Osteoblast (primary cell): ENCODE measurements around the gene ARHGAP31. TPM values are rescaled to one million over a fixed set of nuclear protein-coding genes. Genes with fewer than 3 reads are reported as not detected.

ENCODE experiments used
- DNase-seq: peaks from one replicate; pipeline ENCODE4 v3.0.0; 2011; ENCODE audit warnings: low spot score, mixed read lengths; ENCODE audit not compliant: insufficient read length; ENCODE audit errors: missing footprints
- H2AFZ ChIP-seq: 2 replicates; pipeline ENCODE4 v1.6.0; 2011; ENCODE audit warnings: mild to moderate bottlenecking, low read length
- H3K27ac ChIP-seq: 2 replicates; pipeline ENCODE4 v1.5.1; 2011; ENCODE audit warnings: mild to moderate bottlenecking, low read depth, low read length, moderate library complexity
- H3K27me3 ChIP-seq: 2 replicates; pipeline ENCODE4 v1.6.0; 2012; ENCODE audit warnings: mild to moderate bottlenecking, control low read depth, inconsistent platforms, low read length, moderate library complexity; ENCODE audit not compliant: insufficient read depth
- H3K36me3 ChIP-seq: 2 replicates; pipeline ENCODE4 v1.5.1; 2011; ENCODE audit warnings: mild to moderate bottlenecking, low read length, control low read depth, moderate library complexity; ENCODE audit not compliant: insufficient read depth
- H3K4me1 ChIP-seq: 2 replicates; pipeline ENCODE4 v1.5.1; 2011; ENCODE audit warnings: mild to moderate bottlenecking, low read length, control low read depth, moderate library complexity; ENCODE audit not compliant: insufficient read depth
- H3K4me2 ChIP-seq: 2 replicates; pipeline ENCODE4 v1.6.0; 2011; ENCODE audit warnings: mild to moderate bottlenecking, low read length; ENCODE audit not compliant: insufficient read depth
- H3K4me3 ChIP-seq: fragments of 200-600 bp; sonication (generic); 3 replicates; pipeline ENCODE4 v1.5.1; 2012; ENCODE audit warnings: mild to moderate bottlenecking, low read length, inconsistent platforms; ENCODE audit not compliant: insufficient read depth
- H3K79me2 ChIP-seq: 2 replicates; pipeline ENCODE4 v1.6.0; 2012; ENCODE audit warnings: mild to moderate bottlenecking, low read length, control low read depth, inconsistent platforms; ENCODE audit not compliant: insufficient read depth
- H3K9me3 ChIP-seq: 2 replicates; pipeline ENCODE4 v1.5.1; 2011; ENCODE audit warnings: low read depth, low read length, control low read depth
- H4K20me1 ChIP-seq: 2 replicates; pipeline ENCODE4 v1.6.0; 2012; ENCODE audit warnings: mild to moderate bottlenecking, low read length, control low read depth; ENCODE audit not compliant: insufficient read depth
- CTCF ChIP-seq: IDR thresholded peaks from 2 replicates; pipeline ENCODE4 v1.5.1; 2011; ENCODE audit warnings: mild to moderate bottlenecking, low read depth, low read length, moderate library complexity; ENCODE audit errors: extremely low read depth
- total RNA-seq: library from RNA; depleted of rRNA; stranded (reverse); fragments of >200 nt; gene quantifications from 2 replicates; pipeline ENCODE4 v1.2.3, GENCODE V29; 2012

ARHGAP31 gene
- total RNA-seq, 1 donor, result 56.5 TPM

DNA sequence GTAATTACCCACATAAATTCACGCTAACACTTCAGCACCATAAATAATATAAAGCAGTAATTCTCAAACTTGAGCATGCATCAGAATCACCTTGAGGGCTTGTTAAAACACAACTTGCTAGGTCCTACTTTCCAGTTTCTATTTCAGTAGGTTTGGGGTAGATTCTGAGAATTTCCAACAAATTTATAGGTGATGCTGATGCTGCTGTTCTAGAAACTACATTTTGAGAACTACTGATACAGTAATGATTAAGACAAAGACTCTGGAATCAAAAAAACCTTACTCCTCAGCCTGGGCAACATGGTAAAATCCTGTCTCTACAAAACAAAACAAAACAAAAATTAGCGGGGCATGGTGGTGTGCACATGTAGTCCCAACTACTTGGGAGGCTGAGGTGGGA, 150.4 kb downstream of the ARHGAP31 start:
- Histone ChIP-seq H3K4me2 (no peak overlapping the region), H3K4me3 (no peak overlapping the region), H3K36me3 (peaks cover 67% of the 10 kb centered on the region), H3K27ac (no peak overlapping the region), H3K4me1 (no peaks in the 10 kb centered on the region), H3K79me2 (peaks cover 15% of the 10 kb centered on the region), H2AFZ (no peak overlapping the region), H3K27me3 (no peaks in the 10 kb centered on the region), H4K20me1 (peaks cover 4% of the 10 kb centered on the region), H3K9me3 (no peaks in the 10 kb centered on the region)
- no peak for TF ChIP-seq CTCF
- DNase-seq, result no peak

DNA sequence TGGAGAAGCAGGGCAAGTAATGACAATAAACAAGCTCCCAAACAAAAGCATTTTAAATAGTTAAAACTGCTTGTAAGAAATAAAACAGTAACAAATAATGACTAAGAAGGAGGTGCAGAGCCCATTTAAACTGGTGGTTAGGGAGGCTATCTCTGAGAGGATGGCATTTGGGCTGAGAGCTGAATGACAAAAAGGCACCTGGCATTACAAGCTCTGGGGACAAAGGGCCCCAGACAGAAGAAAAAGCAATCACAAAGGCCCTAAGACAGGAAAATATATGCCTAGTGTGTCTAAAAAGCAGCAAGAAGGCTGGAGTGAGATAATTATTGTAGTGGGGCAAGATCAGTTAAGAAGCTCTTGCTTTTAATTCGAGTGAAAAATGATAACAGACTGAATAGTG, 159.6 kb downstream of the ARHGAP31 start:
- Histone ChIP-seq H3K27me3 (no peaks in the 10 kb centered on the region), H3K4me2 (no peak overlapping the region), H4K20me1 (peaks cover 26% of the 10 kb centered on the region), H3K9me3 (no peaks in the 10 kb centered on the region), H3K4me3 (no peak overlapping the region), H3K79me2 (peaks cover 59% of the 10 kb centered on the region), H2AFZ (no peak overlapping the region), H3K36me3 (peaks cover 93% of the 10 kb centered on the region), H3K27ac (no peak overlapping the region), H3K4me1 (no peaks in the 10 kb centered on the region)
- no peak for TF ChIP-seq CTCF
- no peak for DNase-seq

- Histone ChIP-seq H3K9me3 (no peaks in the 10 kb centered on the region), H3K4me1 (peaks cover 13% of the 10 kb centered on the region), H3K27ac (no peak overlapping the region), H3K36me3 (peaks cover 95% of the 10 kb centered on the region), H3K79me2 (peaks cover 76% of the 10 kb centered on the region), H3K27me3 (no peaks in the 10 kb centered on the region), H4K20me1 (peaks cover 38% of the 10 kb centered on the region), H3K4me3 (no peak overlapping the region), H2AFZ (no peak overlapping the region), H3K4me2 (no peak overlapping the region)
- DNase-seq, result no peak
- TF ChIP-seq CTCF, result no peak
Observed at GRCh38 chr3:119456469-119456868, 162.3 kb downstream of the ARHGAP31 start.

DNA sequence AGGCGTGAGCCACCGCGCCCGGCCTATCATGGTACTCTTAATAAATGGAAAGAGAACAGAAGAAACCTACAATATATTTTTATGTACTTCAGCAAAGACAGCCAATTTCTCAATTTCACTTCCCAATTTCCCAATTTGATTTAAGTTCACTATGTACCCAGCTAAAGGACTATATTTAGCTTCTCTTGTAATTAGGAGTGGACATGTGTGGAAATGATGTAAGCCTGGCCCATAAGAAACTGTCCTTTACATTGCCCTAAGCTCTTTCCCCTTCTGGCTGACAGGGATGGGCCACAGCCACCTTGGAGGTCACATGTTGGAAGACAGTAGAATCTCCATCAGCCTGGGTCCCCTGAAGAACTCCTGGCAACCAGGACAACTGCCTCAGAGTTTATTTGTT, 163.1 kb downstream of the ARHGAP31 start:
- Histone ChIP-seq H3K4me3 (no peak overlapping the region), H3K36me3 (peaks cover 96% of the 10 kb centered on the region), H3K9me3 (no peaks in the 10 kb centered on the region), H3K27me3 (no peaks in the 10 kb centered on the region), H3K4me1 (peaks cover 21% of the 10 kb centered on the region), H4K20me1 (peaks cover 43% of the 10 kb centered on the region), H3K4me2 (no peak overlapping the region), H2AFZ (no peak overlapping the region), H3K27ac (no peak overlapping the region), H3K79me2 (peaks cover 82% of the 10 kb centered on the region)
- DNase-seq, result no peak
- TF ChIP-seq CTCF, result no peak
